NCI-H526 treated with DMSO at 0.1 percent for 48 hours (cell line): ENCODE data around the gene LYAR.

Experiments
- DNase-seq: peaks from one replicate; lab custom pipeline; 2025; lab: John Stamatoyannopoulos, UW

The LYAR gene, protein sequence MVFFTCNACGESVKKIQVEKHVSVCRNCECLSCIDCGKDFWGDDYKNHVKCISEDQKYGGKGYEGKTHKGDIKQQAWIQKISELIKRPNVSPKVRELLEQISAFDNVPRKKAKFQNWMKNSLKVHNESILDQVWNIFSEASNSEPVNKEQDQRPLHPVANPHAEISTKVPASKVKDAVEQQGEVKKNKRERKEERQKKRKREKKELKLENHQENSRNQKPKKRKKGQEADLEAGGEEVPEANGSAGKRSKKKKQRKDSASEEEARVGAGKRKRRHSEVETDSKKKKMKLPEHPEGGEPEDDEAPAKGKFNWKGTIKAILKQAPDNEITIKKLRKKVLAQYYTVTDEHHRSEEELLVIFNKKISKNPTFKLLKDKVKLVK

DNA sequence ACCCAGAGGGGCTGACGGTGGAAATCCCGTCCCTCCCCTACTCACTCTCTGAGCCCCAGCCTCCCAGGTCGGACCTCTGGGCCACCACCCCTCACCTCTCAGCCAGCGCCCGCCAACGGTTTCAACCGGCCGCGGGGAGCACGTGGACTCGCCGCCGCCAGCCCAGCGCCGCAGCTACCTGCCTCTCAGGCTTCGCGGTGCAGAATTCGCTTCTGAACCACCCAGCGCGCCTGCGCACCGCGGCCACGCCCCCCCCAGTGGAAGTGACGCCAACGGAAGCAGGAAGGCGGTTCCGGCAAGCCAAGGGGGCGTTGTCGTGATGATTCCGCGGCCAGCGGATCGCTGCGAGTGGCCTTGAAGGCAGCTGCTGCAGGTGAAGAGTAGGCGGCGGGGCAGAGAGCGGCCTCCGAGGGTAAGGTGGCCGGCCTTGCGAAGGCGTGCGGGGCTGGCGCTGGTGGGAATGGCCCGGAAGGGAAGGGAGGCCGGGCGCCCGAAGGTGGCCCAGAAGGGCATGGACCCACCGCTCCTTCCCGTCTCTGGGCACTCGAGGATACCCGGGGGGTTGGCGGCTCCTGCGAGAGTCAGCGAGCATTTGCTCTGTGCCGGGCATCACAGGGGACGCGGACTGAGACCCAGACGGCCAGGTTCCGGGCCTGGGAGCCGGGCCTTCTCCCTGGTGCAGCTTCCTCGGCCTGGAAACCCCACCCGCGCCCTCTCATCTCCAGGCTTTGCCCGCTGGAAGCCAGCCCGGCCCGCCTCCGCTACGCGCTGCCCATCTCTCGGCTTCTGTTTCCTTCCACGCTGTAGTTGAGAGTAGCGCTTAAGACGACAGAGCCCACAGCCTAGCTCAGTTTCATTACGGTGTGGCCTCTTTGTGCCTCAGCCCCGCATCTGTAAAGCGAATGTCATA is at the start of gene LYAR, which contains the start of gene ZBTB49:
Gene LYAR (minus strand): TSS at position 214 of the 910 bp plus-strand sequence. CDS start 6,412 bp downstream, outside the sequence.
Gene ZBTB49 (plus strand): TSS at position 311 of the 910 bp plus-strand sequence. CDS start 9,695 bp downstream, outside the sequence.
- DNase-seq = peak; percentile 44

GRCh38 chr4:4339504-4340085 is 49.6 kb upstream of the LYAR start:
- DNase-seq = peak; percentile 38

DNA sequence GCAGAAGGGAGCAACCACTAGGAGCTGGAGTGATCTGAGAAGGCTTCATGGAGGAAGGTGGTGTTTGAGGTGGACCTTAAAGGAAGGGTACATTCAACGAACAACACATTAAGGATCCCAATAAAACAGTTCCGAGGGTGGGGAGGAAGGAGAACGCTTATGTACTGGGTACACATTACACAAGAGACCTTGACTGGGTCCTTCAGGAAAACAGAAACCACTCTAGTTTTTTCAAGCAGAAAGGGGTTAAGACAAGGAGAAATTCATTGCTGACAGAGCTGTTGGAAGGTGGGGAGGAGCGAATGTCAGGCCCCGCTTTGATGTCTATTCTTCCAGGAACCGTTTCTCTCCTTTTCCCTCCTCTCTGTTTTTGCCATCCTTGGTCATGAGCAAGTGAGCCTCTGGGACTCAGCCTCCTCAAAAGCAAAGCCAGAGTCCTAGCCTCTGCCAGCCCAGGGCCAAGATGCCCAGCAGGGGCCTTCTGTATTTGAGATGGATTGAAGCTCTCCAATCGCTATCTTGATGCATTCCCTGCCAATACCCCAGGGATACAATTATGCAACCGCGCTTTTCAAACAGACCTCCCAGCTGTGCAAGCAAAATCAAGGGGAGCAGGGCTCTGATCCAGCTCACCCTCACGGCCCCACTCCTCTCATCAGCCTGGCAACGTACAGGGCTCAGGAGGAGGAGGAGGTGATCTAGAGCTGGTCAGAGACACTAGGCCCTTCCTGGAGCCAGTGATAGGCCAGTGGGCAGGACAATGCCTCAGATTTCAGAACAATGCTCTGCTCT is 48.5 kb upstream of the LYAR start:
- no peak for DNase-seq

GRCh38 chr4:4334798-4335520 is 45.0 kb upstream of the LYAR start:
- peak; percentile 53 for DNase-seq

GRCh38 chr4:4333265-4333706 is 43.3 kb upstream of the LYAR start:
- DNase-seq = no peak

DNA sequence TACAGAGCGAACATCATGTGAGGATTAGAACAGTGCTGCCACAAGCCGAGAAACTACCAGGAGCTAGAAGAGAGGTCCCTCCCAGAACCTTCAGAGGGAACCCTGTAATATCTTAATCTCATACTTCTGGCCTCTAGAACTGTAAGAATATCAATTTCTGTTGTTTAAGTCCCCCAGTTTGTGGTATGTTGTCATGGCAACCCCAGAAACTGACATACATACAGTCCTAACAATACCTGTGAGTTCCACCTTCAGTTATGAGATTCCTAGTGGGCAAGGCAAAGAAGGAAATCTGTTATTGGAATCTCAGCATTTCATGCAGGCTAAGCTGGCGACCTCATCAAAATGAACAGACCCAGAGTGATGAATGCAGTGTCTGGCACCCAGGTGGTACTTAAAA is 42.6 kb upstream of the LYAR start:
- DNase-seq = no peak

- DNase-seq = no peak
These were observed 40.8 kb upstream of the LYAR start for GRCh38 chr4:4330794-4331193.

- no peak for DNase-seq
These were observed 39.5 kb upstream of the LYAR start for GRCh38 chr4:4329496-4329895.

DNA sequence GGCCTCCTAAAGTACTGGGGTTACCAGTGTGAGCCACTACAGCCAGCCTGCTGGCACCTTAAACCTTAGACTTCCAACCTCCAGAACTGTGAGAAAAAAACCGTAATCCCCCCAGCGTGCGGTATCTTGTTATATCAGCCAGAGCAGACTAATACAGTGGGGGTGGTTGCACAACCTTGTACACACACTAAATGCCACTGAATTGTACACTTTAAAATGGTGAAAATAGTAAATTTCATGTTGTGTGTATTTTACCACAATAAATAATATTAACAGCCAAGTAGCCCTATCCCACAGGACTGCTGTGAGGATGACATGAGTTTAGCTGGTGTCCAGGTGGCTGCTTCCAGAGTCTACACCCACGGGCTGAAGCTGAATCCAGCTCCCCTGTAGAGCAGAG is 38.9 kb upstream of the LYAR start:
- DNase-seq = no peak

GRCh38 chr4:4328206-4328605 is 38.3 kb upstream of the LYAR start:
- no peak for DNase-seq

GRCh38 chr4:4327652-4328121 is 37.7 kb upstream of the LYAR start:
- DNase-seq = no peak

DNA sequence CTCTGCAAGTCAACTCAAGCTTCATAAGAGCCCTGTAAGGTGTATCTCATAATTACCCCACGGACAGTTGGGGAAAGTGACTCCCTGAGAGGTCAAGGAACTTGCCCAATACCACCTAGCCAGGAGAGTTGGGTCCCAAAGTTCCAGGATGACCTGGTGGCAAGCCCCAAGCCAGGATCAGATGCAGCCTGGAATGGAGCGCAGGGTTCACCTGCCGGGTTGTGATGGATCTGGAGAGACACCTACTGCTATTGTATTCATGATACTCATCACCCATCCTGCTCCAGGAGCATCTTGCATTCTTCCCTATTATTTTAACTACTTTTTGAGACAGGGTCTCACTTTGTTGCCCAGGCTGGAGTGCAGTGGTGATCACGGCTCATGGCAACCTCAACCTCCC is 36.2 kb upstream of the LYAR start:
- no peak for DNase-seq

GRCh38 chr4:4325321-4325720 is 35.4 kb upstream of the LYAR start:
- no peak for DNase-seq

DNA sequence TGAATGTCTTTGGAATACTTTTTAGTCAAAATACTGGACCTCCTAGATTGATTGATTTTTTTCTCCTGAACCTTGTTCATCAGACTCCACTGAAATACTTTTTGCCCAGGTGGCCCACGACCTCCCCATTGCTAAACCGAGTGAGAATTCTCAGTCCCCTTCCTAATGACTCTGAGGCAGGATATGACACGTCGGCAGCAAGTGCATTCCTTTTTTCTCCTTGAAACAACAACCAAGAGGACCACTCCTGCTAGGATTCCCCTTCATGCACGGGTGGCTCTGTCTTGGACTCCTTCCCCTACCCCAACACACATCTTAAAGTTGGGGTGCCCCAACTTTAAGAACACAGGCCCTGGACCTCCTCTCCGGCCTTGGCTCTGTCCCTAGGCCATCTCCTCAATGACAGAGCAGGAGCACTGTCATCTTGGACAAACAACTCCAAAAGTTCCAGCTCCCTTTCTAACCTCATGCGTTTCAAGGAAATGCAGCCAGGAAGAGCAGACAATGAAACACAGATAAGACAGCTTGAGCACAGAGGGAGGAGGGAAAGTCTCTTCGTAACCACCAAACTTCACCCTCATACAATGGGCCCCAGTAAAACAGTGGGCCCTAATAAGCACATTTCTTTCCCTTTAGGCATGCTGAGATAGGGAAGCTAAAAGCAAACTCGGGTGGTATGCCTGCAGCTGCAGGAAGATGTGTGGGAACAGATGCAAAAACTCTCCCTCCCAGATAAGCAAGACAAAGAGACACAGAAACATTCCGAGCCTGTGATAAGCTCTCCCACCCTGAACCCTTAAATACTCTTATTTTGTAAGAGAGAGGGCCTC is 34.0 kb upstream of the LYAR start:
- no peak for DNase-seq

DNA sequence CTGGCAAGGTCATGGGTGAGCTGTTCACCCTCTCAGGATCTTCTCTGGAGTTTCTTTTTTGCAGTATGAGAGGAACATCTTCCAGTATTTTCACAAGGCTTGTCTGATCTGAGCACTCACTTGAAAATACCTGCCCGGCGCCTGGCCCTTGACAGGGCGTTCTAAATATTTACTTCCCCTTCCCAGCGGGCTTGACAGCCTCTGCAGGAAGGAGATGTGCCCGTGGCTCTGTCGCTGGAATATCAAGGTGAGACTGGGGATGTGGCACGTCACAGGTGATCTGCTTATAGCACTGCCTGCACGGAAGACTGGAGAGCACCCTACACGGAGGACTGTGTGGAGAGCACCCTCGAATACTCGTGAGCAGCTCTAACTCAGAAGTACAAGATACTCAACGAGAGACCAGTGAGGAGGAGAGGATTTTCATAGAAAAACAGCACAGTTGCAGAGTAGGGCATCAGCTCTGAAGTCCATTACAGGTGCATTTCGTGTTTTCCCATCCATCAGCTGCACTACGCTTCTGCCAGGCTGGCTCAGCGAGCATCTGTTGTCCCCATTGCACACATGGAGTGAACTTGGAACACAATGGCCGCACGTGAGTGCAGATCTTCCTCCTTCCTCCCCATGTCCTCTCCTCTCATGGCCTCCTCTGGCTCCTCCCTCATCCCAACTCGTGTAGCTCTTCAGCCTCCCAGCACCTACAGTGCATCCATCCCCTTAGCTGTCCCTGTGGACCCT is 32.2 kb upstream of the LYAR start:
- no peak for DNase-seq

- DNase-seq = no peak
These were observed 31.2 kb upstream of the LYAR start for GRCh38 chr4:4320951-4321714.

DNA sequence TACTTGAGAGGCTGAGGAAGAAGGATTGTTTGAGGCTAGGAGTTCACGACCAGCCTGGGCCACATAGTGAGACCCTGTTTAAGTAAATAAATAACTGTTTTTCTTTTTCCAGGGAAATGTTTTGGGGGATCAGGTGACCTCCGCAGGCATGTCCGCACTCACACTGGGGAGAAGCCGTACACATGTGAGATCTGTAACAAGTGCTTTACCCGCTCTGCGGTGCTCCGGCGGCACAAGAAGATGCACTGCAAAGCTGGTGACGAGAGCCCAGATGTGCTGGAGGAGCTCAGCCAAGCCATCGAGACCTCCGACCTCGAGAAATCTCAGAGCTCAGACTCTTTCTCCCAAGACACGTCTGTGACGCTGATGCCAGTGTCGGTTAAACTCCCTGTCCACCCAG is 30.6 kb upstream of the LYAR start:
- no peak for DNase-seq

GRCh38 chr4:4317496-4318232 is 27.7 kb upstream of the LYAR start:
- DNase-seq = no peak
